Stimulated activated CD4-positive, alpha-beta T cell treated with anti-CD3 and anti-CD28 coated beads, Interleukin-2, amount 100 ng/mL, for 24 hours (primary cell): ENCODE results near the gene DAB1.

Experiments used
- DNase-seq, 2 donors: peaks; one replicate each; pipeline ENCODE4 v3.0.0-alpha.2; 2020

Gene DAB1

DNA sequence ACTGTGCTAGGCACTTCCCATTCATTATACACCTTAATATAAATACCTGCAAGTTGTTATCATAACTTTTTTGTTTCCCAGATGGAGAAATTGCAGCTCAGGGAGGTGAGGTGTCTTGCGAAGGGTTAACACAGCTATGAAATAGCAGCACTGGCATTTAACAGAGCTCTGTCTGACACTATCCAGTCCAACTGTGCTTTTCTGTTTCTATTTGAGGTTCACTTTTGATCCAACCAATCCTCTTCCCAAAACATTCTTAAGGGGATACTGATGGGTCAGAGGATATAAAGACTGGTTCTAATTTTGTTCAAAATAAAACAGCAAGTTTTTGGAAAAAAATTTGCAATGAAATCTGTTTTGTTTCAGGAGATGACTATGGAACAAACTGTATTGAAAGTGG lies 411.5 kb downstream of the DAB1 start:
- DNase-seq = no peak

- no peak for DNase-seq
Measured at GRCh38 chr1:57010511-57010910, 413.3 kb downstream of the DAB1 start.

DNA sequence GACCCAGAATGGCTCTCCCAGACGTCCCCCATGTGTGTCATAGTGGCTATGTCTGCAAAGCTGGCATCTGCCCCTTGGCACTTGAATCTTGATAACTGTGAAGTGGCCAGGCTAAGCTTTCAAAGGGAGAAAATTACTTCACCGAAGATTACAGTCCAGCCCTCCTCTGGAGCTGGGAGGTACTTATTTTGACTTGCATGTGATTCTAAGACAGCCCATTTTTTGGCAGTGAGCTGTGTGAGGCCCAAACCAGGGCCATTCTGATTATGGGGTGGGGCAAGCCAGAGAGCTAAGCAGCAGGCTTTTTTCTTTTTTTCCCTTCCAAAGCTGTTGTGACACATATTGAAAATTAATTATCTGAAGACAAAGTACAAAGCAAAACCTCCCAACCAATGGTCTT lies 415.9 kb downstream of the DAB1 start:
- no peak for DNase-seq

GRCh38 chr1:57007472-57007871 lies 416.4 kb downstream of the DAB1 start:
- no peak for DNase-seq

- no peak for DNase-seq
Measured at GRCh38 chr1:57003398-57004139, 420.3 kb downstream of the DAB1 start.

GRCh38 chr1:56995414-56996100 lies 428.3 kb downstream of the DAB1 start:
- no peak for DNase-seq

DNA sequence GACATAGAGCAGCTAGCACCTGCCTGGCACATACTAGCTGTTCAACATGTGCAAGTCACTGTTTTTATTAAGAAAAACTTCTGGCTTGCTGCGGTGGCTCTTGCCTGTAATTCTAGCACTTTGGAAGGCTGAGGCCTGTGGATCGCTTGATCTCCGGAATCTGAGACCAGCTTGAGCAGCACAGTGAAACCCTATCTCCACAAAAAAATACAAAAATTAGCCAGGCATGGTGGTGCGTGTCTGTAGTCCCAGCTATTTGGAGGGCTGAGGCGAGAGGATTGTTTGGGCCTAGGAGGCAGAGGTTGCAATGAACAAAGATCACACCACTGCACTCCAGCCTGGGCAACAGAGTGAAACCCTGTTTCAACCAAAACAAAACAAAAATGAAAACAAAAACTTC lies 430.4 kb downstream of the DAB1 start:
- no peak for DNase-seq

DNA sequence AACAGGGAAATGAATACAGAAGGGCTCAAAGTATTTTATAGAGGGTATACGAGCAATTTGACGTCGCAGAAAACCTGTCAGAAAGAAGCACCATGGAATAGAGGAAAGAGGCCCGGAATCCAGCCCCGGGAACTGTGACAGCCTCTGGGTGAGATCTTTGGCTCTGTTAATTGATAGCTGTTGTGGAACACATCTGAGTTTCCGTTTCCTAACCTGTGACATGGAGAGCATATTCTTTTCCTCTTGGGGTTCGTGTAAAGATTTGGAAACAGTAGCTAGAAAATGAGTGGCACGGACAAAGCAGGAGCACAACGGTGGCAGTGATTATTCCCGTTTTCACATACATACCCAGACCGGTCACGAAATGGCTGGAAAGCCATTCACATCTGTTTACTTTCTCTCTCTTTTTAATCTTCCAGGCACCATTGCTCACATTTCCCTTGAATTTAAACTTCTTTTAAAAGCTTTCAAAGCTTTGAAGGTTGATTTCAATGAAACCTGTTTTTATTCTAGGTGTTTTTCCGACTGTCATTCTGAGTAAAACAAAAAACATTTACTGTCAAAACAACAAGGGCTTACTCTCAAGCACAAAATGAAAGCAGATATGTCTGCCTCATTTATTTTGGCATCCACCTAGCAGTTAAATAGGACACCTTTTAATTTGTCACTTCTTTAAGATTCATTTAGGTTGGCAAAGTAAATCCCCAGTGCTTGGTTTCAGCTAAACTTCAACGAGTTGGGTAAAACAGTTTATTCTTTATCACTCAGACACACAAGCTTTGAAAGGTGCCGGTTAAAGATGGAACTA lies 431.3 kb downstream of the DAB1 start:
- DNase-seq = no peak

- no peak for DNase-seq
Measured at GRCh38 chr1:56991576-56991975, 432.3 kb downstream of the DAB1 start.

- no peak for DNase-seq
Measured at GRCh38 chr1:56986397-56986796, 437.5 kb downstream of the DAB1 start.

DNA sequence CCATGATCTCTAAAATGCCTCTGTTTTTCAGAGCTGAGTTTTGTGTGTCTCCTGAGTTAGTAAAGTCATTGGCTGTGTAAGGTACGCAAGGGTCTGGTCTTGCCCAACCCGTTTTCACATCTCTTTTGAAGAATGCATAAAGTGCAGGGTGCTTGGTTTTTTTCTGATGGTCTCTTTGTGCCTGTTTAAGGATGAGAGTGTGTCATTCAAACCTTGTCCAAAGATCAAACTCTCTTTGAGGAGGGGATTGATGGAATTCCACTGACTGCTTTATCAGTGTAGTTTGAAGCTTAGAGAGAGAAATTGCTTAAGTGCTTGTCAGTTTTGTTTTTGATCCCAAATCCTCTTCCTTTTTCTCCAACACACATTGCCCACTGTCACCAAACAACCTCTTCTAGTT lies 438.0 kb downstream of the DAB1 start:
- no peak for DNase-seq

DNA sequence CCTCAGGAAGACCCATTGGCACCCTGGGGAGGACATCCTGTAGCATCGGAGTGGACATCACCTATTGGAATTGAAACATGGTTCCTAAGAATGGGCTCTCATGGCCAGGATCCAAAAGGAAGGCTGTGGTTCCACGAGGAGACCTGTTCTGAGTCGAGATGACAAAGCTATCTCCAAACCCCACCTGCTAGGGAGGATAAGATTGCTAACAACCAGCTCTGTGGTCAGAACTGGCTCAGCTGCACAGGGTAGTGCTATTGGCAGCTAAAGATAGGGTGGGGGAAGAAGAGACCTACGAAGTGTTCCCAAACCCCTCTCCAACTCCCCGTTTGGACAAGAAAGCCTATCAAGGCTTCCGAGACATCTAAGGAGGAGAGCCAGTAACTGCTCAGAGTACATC lies 440.4 kb downstream of the DAB1 start:
- DNase-seq = no peak

GRCh38 chr1:56979986-56980755 lies 443.7 kb downstream of the DAB1 start:
- no peak for DNase-seq

- no peak for DNase-seq
Measured at GRCh38 chr1:56978819-56979218, 445.0 kb downstream of the DAB1 start.

DNA sequence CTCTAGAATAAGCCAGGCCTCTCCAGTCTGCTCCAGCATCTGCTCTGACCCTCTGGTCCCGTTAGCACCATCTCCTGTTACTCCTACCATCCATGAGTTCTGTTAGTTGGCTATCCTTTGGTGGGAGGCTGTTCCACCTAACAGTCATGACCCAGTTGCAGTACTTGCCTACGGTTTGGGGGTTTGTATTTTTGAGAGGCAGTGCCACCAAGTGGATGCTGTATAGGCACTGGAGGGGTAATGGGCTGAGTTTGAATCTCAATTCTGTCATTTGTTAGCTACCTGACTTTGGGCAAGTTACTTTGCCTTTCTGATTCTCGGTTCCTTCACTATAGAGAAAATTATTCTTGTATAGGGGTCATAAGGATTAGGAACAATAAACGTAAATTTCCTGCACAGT lies 445.9 kb downstream of the DAB1 start:
- DNase-seq = no peak

DNA sequence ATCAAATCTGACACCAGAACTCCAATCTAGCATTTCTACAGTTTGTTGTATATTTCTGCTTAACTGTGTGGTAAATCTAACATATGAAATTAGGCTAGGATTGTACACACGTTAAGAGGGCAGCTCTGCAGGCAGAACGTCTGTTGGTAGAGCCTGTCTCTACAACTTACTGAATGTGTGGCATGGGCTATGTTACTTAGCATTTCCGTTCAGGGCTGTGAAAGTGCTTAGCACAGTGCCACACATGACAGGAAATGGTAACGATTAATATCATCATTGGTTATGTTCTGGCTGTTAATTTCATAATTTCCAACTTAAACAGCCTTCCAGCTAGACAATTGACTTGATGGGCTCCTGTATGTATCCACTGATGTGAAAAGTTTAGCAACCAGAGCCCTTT lies 448.4 kb downstream of the DAB1 start:
- no peak for DNase-seq

GRCh38 chr1:56973923-56974742 lies 449.7 kb downstream of the DAB1 start:
- DNase-seq = no peak

DNA sequence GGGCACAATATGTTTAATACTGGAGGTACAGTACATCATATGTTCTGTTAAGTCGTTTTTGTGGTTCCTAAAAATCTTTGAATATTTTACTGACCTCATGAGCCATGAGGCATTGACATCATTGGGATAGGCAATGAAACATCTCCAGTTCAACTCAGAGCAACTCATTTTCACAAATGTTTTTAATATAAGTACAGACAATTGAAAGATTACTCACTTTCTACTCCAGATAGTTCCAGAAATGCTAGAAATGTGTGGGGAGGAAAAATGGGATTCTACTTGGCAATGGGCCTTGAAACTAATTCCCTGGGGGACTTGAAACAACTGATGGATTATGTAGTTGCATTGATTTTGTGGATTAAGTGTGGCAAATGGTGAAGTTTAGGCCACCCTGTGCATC lies 450.9 kb downstream of the DAB1 start:
- no peak for DNase-seq

DNA sequence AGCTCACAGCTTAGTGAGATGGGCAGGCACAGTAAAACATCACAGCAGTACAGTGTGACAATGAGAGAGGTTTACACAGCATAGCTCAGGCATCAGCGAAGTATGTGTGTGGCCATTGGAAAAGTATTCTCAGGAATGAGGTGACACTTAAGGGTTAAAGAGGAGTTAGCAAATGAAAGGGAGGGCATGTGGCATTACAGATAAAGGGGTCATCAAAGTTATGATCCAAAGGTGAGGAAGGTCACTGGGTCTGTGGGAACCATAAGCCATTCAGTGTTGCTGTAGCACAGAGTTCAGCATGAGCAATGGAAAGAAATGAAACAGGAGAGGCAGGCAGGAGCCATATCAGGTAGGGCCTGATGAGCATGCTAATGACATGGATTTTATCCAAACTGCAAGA lies 453.6 kb downstream of the DAB1 start:
- DNase-seq = no peak

DNA sequence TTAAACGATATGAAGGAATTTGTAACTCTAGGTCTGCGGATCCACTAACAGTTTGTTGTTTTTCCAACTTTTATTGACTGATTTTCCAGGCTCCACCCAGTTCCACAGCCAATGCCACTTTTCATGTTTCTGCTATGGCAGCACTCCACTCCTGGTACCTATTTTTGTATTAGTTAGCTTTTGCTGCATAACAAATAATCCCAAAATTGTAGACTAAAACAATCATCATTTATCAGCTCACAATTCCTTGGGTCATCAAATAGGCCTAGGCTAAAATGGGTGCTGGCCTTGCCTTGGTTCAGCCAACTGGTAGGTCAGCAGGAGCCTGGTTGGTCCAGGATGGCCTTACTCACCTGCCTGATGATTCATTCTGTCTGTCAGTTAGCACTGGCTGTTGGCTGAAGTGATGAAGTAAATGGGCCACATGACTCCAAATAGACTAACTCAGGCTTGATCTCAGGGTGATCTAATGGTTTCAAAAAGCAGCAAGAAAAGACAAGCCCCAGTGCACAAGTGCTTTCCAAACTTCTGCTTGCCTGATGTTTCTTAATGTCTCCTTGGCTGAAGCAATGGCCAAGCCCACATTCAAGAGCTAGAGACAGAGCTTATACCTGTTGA lies 454.9 kb downstream of the DAB1 start:
- DNase-seq = no peak
